DOHH2 (cell line): ENCODE results near the gene EIF5A.

ENCODE experiments used
- H3F3A ChIP-seq: fragments of 200-600 bp; sonication (generic), shearing (Covaris generic); 2 replicates; pipeline ENCODE4 v1.6.0; 2016; ENCODE audit warnings: antibody characterized with exemption, mild to moderate bottlenecking; ENCODE audit not compliant: control insufficient read depth, insufficient read depth
- H3K27ac ChIP-seq: fragments of 200-600 bp; sonication (generic); 2 replicates; pipeline ENCODE4 v1.5.1; 2014; ENCODE audit warnings: low read depth, mild to moderate bottlenecking, low read length, moderate library complexity
- H3K27me3 ChIP-seq: fragments of 200-600 bp; sonication (generic); 2 replicates; pipeline ENCODE4 v1.6.1; 2014; ENCODE audit warnings: mild to moderate bottlenecking, low read length, mixed read lengths; ENCODE audit not compliant: control insufficient read depth
- H3K36me3 ChIP-seq: fragments of 200-600 bp; sonication (generic); 2 replicates; pipeline ENCODE4 v1.6.1; 2014; ENCODE audit warnings: mild to moderate bottlenecking, low read length, moderate library complexity, mixed read lengths; ENCODE audit not compliant: control insufficient read depth
- H3K4me1 ChIP-seq: fragments of 200-600 bp; sonication (generic); 2 replicates; pipeline ENCODE4 v1.6.1; 2014; ENCODE audit warnings: mild to moderate bottlenecking, low read length, mixed read lengths; ENCODE audit not compliant: control insufficient read depth
- H3K4me2 ChIP-seq: fragments of 200-600 bp; sonication (generic); 2 replicates; pipeline ENCODE4 v1.6.0; 2014; ENCODE audit warnings: mild to moderate bottlenecking, low read length, moderate library complexity
- H3K4me3 ChIP-seq: fragments of 200-600 bp; sonication (generic); 2 replicates; pipeline ENCODE4 v1.5.1; 2014; ENCODE audit warnings: mild to moderate bottlenecking, low read length, mixed read lengths
- H3K79me2 ChIP-seq: fragments of 200-600 bp; sonication (generic); 2 replicates; pipeline ENCODE4 v1.6.1; 2014; ENCODE audit warnings: mild to moderate bottlenecking, low read length, mixed read lengths; ENCODE audit not compliant: control insufficient read depth
- H3K9me2 ChIP-seq: fragments of 200-600 bp; sonication (generic); replicated peaks from 2 replicates; pipeline ENCODE4 v1.6.1; 2014; ENCODE audit warnings: mild to moderate bottlenecking, low read length, mixed read lengths; ENCODE audit not compliant: control insufficient read depth
- H3K9me3 ChIP-seq: fragments of 200-600 bp; sonication (generic); 2 replicates; pipeline ENCODE4 v1.6.1; 2014; ENCODE audit warnings: antibody characterized with exemption, low read length, mixed read lengths; ENCODE audit not compliant: control insufficient read depth, insufficient read depth
- H4K20me1 ChIP-seq: fragments of 200-600 bp; sonication (generic); 2 replicates; pipeline ENCODE4 v1.6.0; 2014; ENCODE audit warnings: low read depth, mild to moderate bottlenecking, antibody characterized with exemption, low read length, moderate library complexity; ENCODE audit not compliant: control insufficient read depth, insufficient read depth
- CTCF ChIP-seq: fragments of 200-600 bp; sonication (generic); IDR thresholded peaks from one replicate; pipeline ENCODE4 v1.5.1; 2014; ENCODE audit warnings: antibody characterized with exemption, mild to moderate bottlenecking, low read depth, low read length; ENCODE audit not compliant: poor library complexity, severe bottlenecking
- EZH2phosphoT487 ChIP-seq: fragments of 200-600 bp; sonication (generic); IDR thresholded peaks from 2 replicates; pipeline ENCODE4 v1.6.1; 2017; ENCODE audit warnings: borderline replicate concordance, mild to moderate bottlenecking, antibody characterized with exemption, low read length, moderate library complexity, mixed read lengths

The EIF5A gene

GRCh38 chr17:7306911-7307685 is at the start of gene EIF5A:
TSS of gene EIF5A (plus strand) at chr17:7307628. CDS start at chr17:7309636, 2,008 bp downstream.
- TF ChIP-seq EZH2phosphoT487 (no peak), CTCF (no peak)
- Histone ChIP-seq H3K27ac (peak within 1 kb of the TSS; percentile 87), H3F3A (peaks cover 41% of the 10 kb centered on the region), H3K79me2 (peaks cover 44% of the 10 kb centered on the region), H3K4me1 (peaks cover 30% of the 10 kb centered on the region), H3K9me2 (no peaks in the 10 kb centered on the region), H3K4me2 (peak within 1 kb of the TSS; percentile 73), H3K9me3 (no peaks in the 10 kb centered on the region), H3K4me3 (peak within 1 kb of the TSS; percentile 84), H3K27me3 (no peaks in the 10 kb centered on the region), H4K20me1 (peaks cover 21% of the 10 kb centered on the region), H3K36me3 (peaks cover 45% of the 10 kb centered on the region)

DNA sequence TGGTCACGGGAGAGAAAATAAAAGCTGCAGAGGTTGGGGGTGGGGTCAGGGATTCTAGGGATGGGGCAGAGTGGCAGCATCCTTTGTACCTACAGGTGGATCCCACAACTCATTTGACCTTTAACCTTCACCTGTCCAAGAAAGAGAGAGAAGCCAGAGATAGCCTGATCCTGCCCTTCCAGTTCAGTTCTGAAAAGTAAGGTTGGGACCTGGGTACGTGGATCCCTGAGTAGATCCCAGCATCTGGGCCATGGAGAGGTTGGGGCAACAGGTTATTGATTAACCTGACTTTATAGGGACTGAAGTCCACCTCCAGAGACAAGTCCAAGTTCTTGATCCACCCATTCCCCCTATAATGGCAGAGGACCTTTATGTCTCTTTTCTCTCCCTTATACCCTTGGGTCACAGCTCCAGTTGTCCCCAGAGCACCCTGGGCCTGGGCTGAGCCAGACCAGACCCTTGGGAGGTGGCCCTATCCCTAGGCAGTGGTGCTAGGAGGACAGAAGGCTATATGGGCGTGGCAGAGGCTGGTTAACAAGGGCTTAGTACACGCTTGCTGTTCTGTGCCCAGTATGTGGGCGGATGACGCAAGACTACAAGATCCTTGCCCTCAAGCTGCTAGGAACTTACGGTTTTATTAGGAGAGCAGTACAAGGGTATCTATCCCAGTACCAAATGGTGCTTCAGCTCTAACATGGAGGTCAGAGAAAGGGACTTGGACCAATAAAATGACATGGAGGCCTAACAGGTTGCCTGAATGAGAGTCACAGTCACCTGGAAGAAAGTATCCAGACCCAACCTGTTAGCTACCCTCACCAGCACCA is 48.5 kb upstream of the EIF5A start:
- Histone ChIP-seq H3K27me3 (peaks cover 32% of the 10 kb centered on the region), H3K9me3 (no peaks in the 10 kb centered on the region)

GRCh38 chr17:7259555-7259889 is 47.9 kb upstream of the EIF5A start:
- Histone ChIP-seq H3K9me2 (no peaks in the 10 kb centered on the region), H3K79me2 (no peaks in the 10 kb centered on the region; the same call in 1 of the 2 replicates), H3K36me3 (peaks cover 38% of the 10 kb centered on the region), H3K27ac (no peak overlapping the region), H3K4me3 (no peak overlapping the region), H3F3A (peaks cover 6% of the 10 kb centered on the region; the same call in 1 of the 2 replicates), H3K9me3 (no peaks in the 10 kb centered on the region), H3K27me3 (peaks cover 32% of the 10 kb centered on the region), H3K4me2 (no peak overlapping the region), H4K20me1 (no peaks in the 10 kb centered on the region), H3K4me1 (peaks cover 31% of the 10 kb centered on the region)
- no peak for TF ChIP-seq EZH2phosphoT487
- no peak for TF ChIP-seq CTCF

More for the DNA sequence above, 48.5 kb upstream of the EIF5A start:
- no peak overlapping the region for H3K4me3 ChIP-seq
- peaks cover 31% of the 10 kb centered on the region for H3K4me1 ChIP-seq
- H3K36me3 ChIP-seq, result peaks cover 44% of the 10 kb centered on the region
- H3K4me2 ChIP-seq, result no peak overlapping the region
- no peaks in the 10 kb centered on the region for H3K9me2 ChIP-seq
- H3K79me2 ChIP-seq, result peaks cover 4% of the 10 kb centered on the region
- no peak overlapping the region for H3K27ac ChIP-seq
- no peaks in the 10 kb centered on the region for H4K20me1 ChIP-seq
- peaks cover 6% of the 10 kb centered on the region; the same call in 1 of the 2 replicates for H3F3A ChIP-seq
- TF ChIP-seq CTCF, result no peak
- no peak for TF ChIP-seq EZH2phosphoT487
